Naive B cell (primary cell): ENCODE measurements around the gene UACA. TPM values are rescaled to one million over a fixed set of nuclear protein-coding genes. Genes with fewer than 3 reads are reported as not detected.
"Not testable (repeated sequence)": the region's sequence is repeated elsewhere in the genome, so short reads cannot be mapped to it uniquely, and the experiment has no call there.

Source experiments
- ATAC-seq, 2 donors: fragments of 150-1000 bp; cut with Tn5 transposase; 2 replicates each; pipeline ENCODE4 v1.10.0; 2021; ENCODE audit warnings: low read depth in 2 of 2, mild to moderate bottlenecking in 2 of 2, moderate library complexity in 2 of 2
- DNase-seq: peaks from one replicate; pipeline ENCODE4 v3.0.0; 2022
- H3K27ac Mint-ChIP-seq, 6 donors: one replicate each; pipeline ENCODE4 v1.8.0; 2020 to 2022; ENCODE audit warnings: mild to moderate bottlenecking in 6 of 6, mixed read lengths in 6 of 6, moderate library complexity in 5 of 6, inconsistent platforms in 2 of 6
- H3K27me3 Mint-ChIP-seq, 3 donors: one replicate each; pipeline ENCODE4 v1.8.0; 2021 to 2022; ENCODE audit warnings: mixed read lengths in 3 of 3, mild to moderate bottlenecking in 1 of 3
- H3K36me3 Mint-ChIP-seq, 2 donors: one replicate each; pipeline ENCODE4 v1.8.0; 2020 to 2022; ENCODE audit warnings: mixed read lengths in 2 of 2, inconsistent platforms in 1 of 2, mild to moderate bottlenecking in 1 of 2
- H3K4me1 Mint-ChIP-seq, 3 donors: one replicate each; pipeline ENCODE4 v1.8.0; 2020 to 2022; ENCODE audit warnings: mixed read lengths in 3 of 3, inconsistent platforms in 1 of 3, mild to moderate bottlenecking in 1 of 3, moderate library complexity in 1 of 3
- H3K4me3 Mint-ChIP-seq, 8 donors: one replicate each; pipeline ENCODE4 v1.8.0; 2020 to 2022; ENCODE audit warnings: mild to moderate bottlenecking in 8 of 8, mixed read lengths in 8 of 8, moderate library complexity in 8 of 8, inconsistent platforms in 2 of 8
- H3K9me3 Mint-ChIP-seq, 7 donors: one replicate each; pipeline ENCODE4 v1.8.0; 2020 to 2022; ENCODE audit warnings: mixed read lengths in 7 of 7, mild to moderate bottlenecking in 5 of 7, inconsistent platforms in 2 of 7, moderate library complexity in 1 of 7
- polyA plus RNA-seq, 6 donors: library from polyadenylated mRNA; unstranded; fragments of 300-500 nt; fragmentation: Illumina TruSeq; gene quantifications; one replicate each; pipeline ENCODE4 v1.2.3, GENCODE V29; 2021; ENCODE audit warnings: low read depth in 6 of 6

The UACA gene
- polyA plus RNA-seq, 6 donors from 2014 or later, result 2.0 to 14.9 (median 8.5) TPM

GRCh38 chr15:70627734-70628548 is 135.4 kb downstream of the UACA start:
- peaks cover 0 to 8% of the 10 kb centered on the region in 2 donors for H3K36me3 Mint-ChIP-seq
- peaks cover 3 to 12% (median 8%) of the 10 kb centered on the region in 7 donors for H3K9me3 Mint-ChIP-seq
- H3K27me3 Mint-ChIP-seq, result peaks cover 35 to 51% (median 40%) of the 10 kb centered on the region in 3 donors
- H3K27ac Mint-ChIP-seq, result peak overlapping the region in 2 of 6 donors; percentile 36 to 43
- no peak for DNase-seq
- H3K4me1 Mint-ChIP-seq, result peaks cover 0 to 10% (median 6%) of the 10 kb centered on the region in 3 donors
- no peak overlapping the region for H3K4me3 Mint-ChIP-seq
- no peak for ATAC-seq

GRCh38 chr15:70627322-70627721 is 136.0 kb downstream of the UACA start:
- no peak overlapping the region for H3K4me3 Mint-ChIP-seq
- ATAC-seq, result no peak
- no peak for DNase-seq
- H3K9me3 Mint-ChIP-seq, result peaks cover 5 to 17% (median 13%) of the 10 kb centered on the region in 7 donors
- peaks cover 0 to 10% (median 6%) of the 10 kb centered on the region in 3 donors for H3K4me1 Mint-ChIP-seq
- peaks cover 34 to 44% (median 35%) of the 10 kb centered on the region in 3 donors for H3K27me3 Mint-ChIP-seq
- no peak overlapping the region for H3K27ac Mint-ChIP-seq
- peaks cover 0 to 8% of the 10 kb centered on the region in 2 donors for H3K36me3 Mint-ChIP-seq

GRCh38 chr15:70625438-70625837 is 137.9 kb downstream of the UACA start:
- ATAC-seq, result no peak
- Mint-ChIP-seq H3K4me3 (no peak overlapping the region), H3K9me3 (peaks cover 5 to 34% (median 22%) of the 10 kb centered on the region in 7 donors), H3K36me3 (peaks cover 0 to 8% of the 10 kb centered on the region in 2 donors), H3K27me3 (peaks cover 21 to 42% (median 38%) of the 10 kb centered on the region in 3 donors), H3K27ac (no peak overlapping the region), H3K4me1 (peaks cover 0 to 10% (median 6%) of the 10 kb centered on the region in 3 donors)
- DNase-seq, result no peak

GRCh38 chr15:70625011-70625410 is 138.3 kb downstream of the UACA start:
- peaks cover 18 to 42% (median 38%) of the 10 kb centered on the region in 3 donors for H3K27me3 Mint-ChIP-seq
- no peak overlapping the region for H3K4me3 Mint-ChIP-seq
- H3K27ac Mint-ChIP-seq, result no peak overlapping the region
- peaks cover 5 to 35% (median 22%) of the 10 kb centered on the region in 7 donors for H3K9me3 Mint-ChIP-seq
- peaks cover 0 to 8% of the 10 kb centered on the region in 2 donors for H3K36me3 Mint-ChIP-seq
- DNase-seq (no peak), ATAC-seq (no peak)
- H3K4me1 Mint-ChIP-seq, result peaks cover 0 to 10% (median 6%) of the 10 kb centered on the region in 3 donors

- H3K27me3 Mint-ChIP-seq, result peaks cover 27 to 50% (median 37%) of the 10 kb centered on the region in 3 donors
- H3K27ac Mint-ChIP-seq, result no peak overlapping the region
- H3K9me3 Mint-ChIP-seq, result peaks cover 4 to 33% (median 19%) of the 10 kb centered on the region in 7 donors
- DNase-seq, result no peak
- no peak for ATAC-seq
- H3K36me3 Mint-ChIP-seq, result peaks cover 0 to 6% of the 10 kb centered on the region in 2 donors
- H3K4me1 Mint-ChIP-seq, result no peaks in the 10 kb centered on the region
- H3K4me3 Mint-ChIP-seq, result no peak overlapping the region
Observed at GRCh38 chr15:70618929-70619328, 144.4 kb downstream of the UACA start.

GRCh38 chr15:70617911-70618287 is 145.5 kb downstream of the UACA start:
- Mint-ChIP-seq H3K4me1 (no peaks in the 10 kb centered on the region), H3K9me3 (peaks cover 0 to 24% (median 15%) of the 10 kb centered on the region in 7 donors), H3K27me3 (peaks cover 27 to 56% (median 37%) of the 10 kb centered on the region in 3 donors), H3K36me3 (no peaks in the 10 kb centered on the region), H3K27ac (no peak overlapping the region), H3K4me3 (no peak overlapping the region)
- ATAC-seq, result no peak
- no peak for DNase-seq

- peaks cover 23 to 57% (median 37%) of the 10 kb centered on the region in 3 donors for H3K27me3 Mint-ChIP-seq
- H3K36me3 Mint-ChIP-seq, result no peaks in the 10 kb centered on the region
- peaks cover 0 to 19% (median 9%) of the 10 kb centered on the region in 7 donors for H3K9me3 Mint-ChIP-seq
- H3K4me1 Mint-ChIP-seq, result no peaks in the 10 kb centered on the region
- no peak overlapping the region for H3K4me3 Mint-ChIP-seq
- DNase-seq (no peak), ATAC-seq (no peak)
- no peak overlapping the region for H3K27ac Mint-ChIP-seq
Observed at GRCh38 chr15:70617076-70617910, 146.1 kb downstream of the UACA start.

GRCh38 chr15:70616311-70616756 is 147.0 kb downstream of the UACA start:
- not testable (repeated sequence) for ATAC-seq, H3K4me3 Mint-ChIP-seq, H3K27ac Mint-ChIP-seq, H3K4me1 Mint-ChIP-seq, H3K36me3 Mint-ChIP-seq, DNase-seq
- H3K9me3 Mint-ChIP-seq, result peaks cover 0 to 12% (median 8%) of the 10 kb centered on the region in 7 donors
- peaks cover 21 to 57% (median 38%) of the 10 kb centered on the region in 3 donors for H3K27me3 Mint-ChIP-seq

- H3K36me3 Mint-ChIP-seq, result no peaks in the 10 kb centered on the region
- no peaks in the 10 kb centered on the region for H3K4me1 Mint-ChIP-seq
- H3K27me3 Mint-ChIP-seq, result peaks cover 15 to 56% (median 45%) of the 10 kb centered on the region in 3 donors
- no peak overlapping the region for H3K27ac Mint-ChIP-seq
- no peak for ATAC-seq
- no peak overlapping the region for H3K4me3 Mint-ChIP-seq
- H3K9me3 Mint-ChIP-seq, result peaks cover 0 to 9% (median 2%) of the 10 kb centered on the region in 7 donors
- DNase-seq, result no peak
Observed at GRCh38 chr15:70615435-70616310, 147.7 kb downstream of the UACA start.

- H3K4me1 Mint-ChIP-seq, result no peaks in the 10 kb centered on the region
- no peaks in the 10 kb centered on the region for H3K36me3 Mint-ChIP-seq
- H3K27ac Mint-ChIP-seq, result no peak overlapping the region
- H3K9me3 Mint-ChIP-seq, result peaks cover 0 to 9% (median 0%) of the 10 kb centered on the region in 7 donors
- no peak overlapping the region for H3K4me3 Mint-ChIP-seq
- no peak for DNase-seq
- peaks cover 13 to 52% (median 50%) of the 10 kb centered on the region in 3 donors for H3K27me3 Mint-ChIP-seq
- ATAC-seq, result no peak
Observed at GRCh38 chr15:70614221-70614620, 149.1 kb downstream of the UACA start.

GRCh38 chr15:70613271-70613670 is 150.1 kb downstream of the UACA start:
- no peak for DNase-seq
- H3K4me1 Mint-ChIP-seq, result no peaks in the 10 kb centered on the region
- peaks cover 13 to 52% (median 48%) of the 10 kb centered on the region in 3 donors for H3K27me3 Mint-ChIP-seq
- no peak for ATAC-seq
- H3K36me3 Mint-ChIP-seq, result no peaks in the 10 kb centered on the region
- no peak overlapping the region for H3K27ac Mint-ChIP-seq
- H3K4me3 Mint-ChIP-seq, result no peak overlapping the region
- H3K9me3 Mint-ChIP-seq, result peaks cover 0 to 9% (median 0%) of the 10 kb centered on the region in 7 donors

GRCh38 chr15:70611286-70611685 is 152.1 kb downstream of the UACA start:
- no peak for ATAC-seq
- peaks cover 0 to 5% (median 0%) of the 10 kb centered on the region in 7 donors for H3K9me3 Mint-ChIP-seq
- H3K4me1 Mint-ChIP-seq, result no peaks in the 10 kb centered on the region
- no peak overlapping the region for H3K4me3 Mint-ChIP-seq
- no peaks in the 10 kb centered on the region for H3K36me3 Mint-ChIP-seq
- peaks cover 21 to 46% (median 45%) of the 10 kb centered on the region in 3 donors for H3K27me3 Mint-ChIP-seq
- DNase-seq, result no peak
- H3K27ac Mint-ChIP-seq, result no peak overlapping the region
